Duodenal mucosa (tissue), 2 donors: ENCODE results near the gene NPHP1.

ENCODE experiments used
- H3K27ac ChIP-seq: one replicate; pipeline ENCODE4 v1.7.0; 2013; ENCODE audit warnings: low read depth, low read length
- H3K27me3 ChIP-seq, 2 donors: one replicate each; pipeline ENCODE4 v1.7.0; 2013; ENCODE audit warnings: low read length in 2 of 2, control low read depth in 1 of 2; ENCODE audit not compliant: insufficient read depth in 2 of 2, control insufficient read depth in 1 of 2
- H3K36me3 ChIP-seq, 2 donors: one replicate each; pipeline ENCODE4 v1.7.0; 2013; ENCODE audit warnings: low read length in 2 of 2, control low read depth in 1 of 2; ENCODE audit not compliant: insufficient read depth in 2 of 2, control insufficient read depth in 1 of 2
- H3K4me1 ChIP-seq, 2 donors: one replicate each; pipeline ENCODE4 v1.7.0; 2013; ENCODE audit warnings: low read length in 2 of 2, control low read depth in 1 of 2; ENCODE audit not compliant: insufficient read depth in 2 of 2, control insufficient read depth in 1 of 2
- H3K4me3 ChIP-seq, 2 donors: one replicate each; pipeline ENCODE4 v1.7.0; 2013; ENCODE audit warnings: low read length in 2 of 2, low read depth in 1 of 2
- H3K9ac ChIP-seq, 2 donors: one replicate each; pipeline ENCODE4 v1.7.0; 2013; ENCODE audit warnings: low read length in 2 of 2, low read depth in 1 of 2
- H3K9me3 ChIP-seq, 2 donors: one replicate each; pipeline ENCODE4 v1.7.0; 2013; ENCODE audit warnings: low read length in 2 of 2, control low read depth in 1 of 2; ENCODE audit not compliant: control insufficient read depth in 1 of 2

The NPHP1 gene

DNA sequence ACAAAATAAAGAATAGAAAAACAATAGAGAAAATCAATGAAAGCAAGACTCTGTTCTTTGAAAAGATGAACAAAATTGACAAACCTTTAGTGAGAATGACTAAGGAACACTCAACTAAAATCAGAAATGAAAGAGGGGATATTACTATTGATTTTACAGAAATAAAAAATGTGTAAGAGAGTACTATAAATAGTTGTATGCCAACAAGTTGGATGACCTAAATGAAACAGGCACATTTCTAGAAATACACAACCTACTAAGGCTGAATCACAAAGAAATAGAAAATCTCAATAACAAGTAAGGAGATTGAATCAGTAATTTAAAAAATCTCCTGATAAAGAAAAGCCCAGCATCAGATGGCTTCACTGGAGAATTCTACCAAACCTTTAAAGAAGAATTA, 70.8 kb downstream of the NPHP1 start:
- Histone ChIP-seq H3K4me1 (no peaks in the 10 kb centered on the region), H3K4me3 (no peak overlapping the region), H3K27me3 (no peaks in the 10 kb centered on the region), H3K36me3 (no peaks in the 10 kb centered on the region), H3K27ac (no peak overlapping the region), H3K9ac (no peak overlapping the region), H3K9me3 (peaks cover 0 to 4% of the 10 kb centered on the region in 2 donors)

DNA sequence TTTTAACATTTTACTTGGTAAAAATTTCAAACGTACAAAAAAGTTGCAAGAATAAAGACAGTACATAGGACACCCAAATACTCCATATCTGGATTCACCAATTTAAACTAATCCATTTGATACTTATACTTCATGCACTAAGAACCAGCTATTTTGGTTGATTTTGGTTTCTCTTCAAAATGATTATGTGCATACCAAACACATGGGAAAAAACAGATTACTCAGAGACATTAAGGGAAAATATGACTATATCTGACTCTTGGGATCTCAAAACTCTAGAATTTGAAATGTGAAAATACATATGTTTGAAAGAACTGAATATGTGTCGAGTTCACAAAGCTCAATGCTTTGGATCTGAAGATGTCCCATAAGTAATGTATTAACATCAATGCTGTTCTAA, 73.6 kb downstream of the NPHP1 start:
- Histone ChIP-seq H3K9ac (no peak overlapping the region), H3K4me3 (no peak overlapping the region), H3K4me1 (no peaks in the 10 kb centered on the region), H3K27me3 (no peaks in the 10 kb centered on the region), H3K27ac (no peak overlapping the region), H3K36me3 (no peaks in the 10 kb centered on the region), H3K9me3 (peaks cover 0 to 4% of the 10 kb centered on the region in 2 donors)

DNA sequence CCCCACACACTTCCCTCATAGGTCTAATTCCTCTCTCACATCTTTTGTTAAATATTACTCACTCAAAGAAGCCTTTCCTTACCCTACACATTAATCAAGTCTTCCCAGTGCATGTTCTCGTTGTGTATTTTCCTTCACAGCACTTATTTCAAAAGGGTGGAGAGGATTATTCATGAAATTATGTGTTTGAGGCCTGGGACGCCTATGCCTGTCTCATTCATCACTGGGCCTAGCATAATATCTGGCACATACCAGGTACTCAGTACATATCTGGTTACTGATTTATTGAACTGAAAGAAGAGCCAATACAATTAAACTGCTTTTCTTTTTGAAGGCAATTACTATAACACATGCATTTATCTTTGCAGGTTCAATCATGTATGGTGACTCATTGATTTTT, 74.1 kb downstream of the NPHP1 start:
- no peaks in the 10 kb centered on the region for H3K36me3 ChIP-seq

DNA sequence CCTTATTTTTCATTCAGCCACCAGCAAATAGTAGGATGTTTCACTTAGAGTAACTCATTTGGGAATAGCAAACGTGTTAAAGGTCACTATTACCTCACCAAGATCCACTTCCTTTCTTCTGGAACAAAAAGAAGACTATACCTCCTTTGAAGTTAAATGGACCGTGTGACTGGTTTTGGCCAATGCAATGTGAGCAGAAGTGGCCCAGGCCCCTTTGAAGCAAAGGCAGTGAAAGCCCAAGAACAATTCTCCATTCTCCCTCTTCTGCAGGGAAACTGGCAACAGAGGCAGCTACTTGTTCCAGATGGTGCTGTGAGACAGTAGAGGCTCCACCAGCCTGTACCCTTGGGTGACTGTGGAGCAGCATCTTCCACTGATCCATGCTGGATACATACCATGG, 77.9 kb downstream of the NPHP1 start:
- Histone ChIP-seq H3K9ac (no peak overlapping the region), H3K4me3 (no peak overlapping the region), H3K27me3 (no peaks in the 10 kb centered on the region), H3K36me3 (no peaks in the 10 kb centered on the region), H3K27ac (no peak overlapping the region), H3K9me3 (no peaks in the 10 kb centered on the region), H3K4me1 (no peaks in the 10 kb centered on the region)

More for the DNA sequence above, 74.1 kb downstream of the NPHP1 start:
- Histone ChIP-seq H3K27ac (no peak overlapping the region), H3K4me1 (no peaks in the 10 kb centered on the region), H3K9me3 (peaks cover 0 to 4% of the 10 kb centered on the region in 2 donors), H3K9ac (no peak overlapping the region), H3K4me3 (no peak overlapping the region), H3K27me3 (no peaks in the 10 kb centered on the region)

GRCh38 chr2:110126086-110126773, 78.6 kb downstream of the NPHP1 start:
- Histone ChIP-seq H3K9me3 (no peaks in the 10 kb centered on the region), H3K9ac (no peak overlapping the region), H3K27me3 (no peaks in the 10 kb centered on the region), H3K4me3 (no peak overlapping the region), H3K36me3 (no peaks in the 10 kb centered on the region), H3K4me1 (no peaks in the 10 kb centered on the region), H3K27ac (no peak overlapping the region)

DNA sequence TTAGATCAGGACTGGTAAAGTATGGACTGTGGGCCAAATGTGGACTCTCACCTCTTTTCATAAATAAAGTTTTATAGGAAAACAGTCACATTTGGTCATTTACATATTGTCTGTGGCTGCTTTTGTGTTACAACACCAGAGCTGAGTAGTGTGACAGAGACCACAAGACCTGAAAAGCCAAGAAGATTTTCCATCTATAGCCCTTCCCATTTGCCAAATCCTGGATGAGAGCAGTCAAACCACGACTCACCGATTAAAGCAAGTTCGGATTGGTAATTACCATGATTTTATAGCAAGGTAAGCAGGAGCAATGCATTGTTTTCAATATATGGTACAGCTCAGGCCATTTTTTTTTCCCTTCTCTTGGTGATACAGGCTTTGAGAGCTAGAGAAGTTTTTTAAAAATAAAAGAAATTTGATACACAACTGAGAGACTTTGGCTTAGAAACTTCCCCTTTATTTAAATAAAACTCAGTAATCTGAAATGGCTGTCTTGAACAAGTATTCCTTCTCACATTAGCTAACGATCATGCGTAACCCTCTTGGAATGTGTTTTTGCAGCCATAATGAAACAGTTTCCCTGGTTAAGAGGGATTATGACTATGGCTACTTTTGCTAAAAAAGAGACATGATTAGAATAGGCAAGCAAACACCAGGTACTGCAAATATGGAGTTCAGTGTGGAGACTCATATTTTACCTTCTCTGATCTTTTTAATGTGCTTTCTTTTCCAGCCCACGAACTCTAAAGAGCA, 79.7 kb downstream of the NPHP1 start:
- no peaks in the 10 kb centered on the region for H3K27me3 ChIP-seq
- peaks cover 2 to 7% of the 10 kb centered on the region in 2 donors for H3K4me1 ChIP-seq
- no peak overlapping the region for H3K4me3 ChIP-seq
- no peak overlapping the region for H3K9ac ChIP-seq
- no peak overlapping the region for H3K27ac ChIP-seq
- no peaks in the 10 kb centered on the region for H3K9me3 ChIP-seq
- H3K36me3 ChIP-seq, result no peaks in the 10 kb centered on the region

DNA sequence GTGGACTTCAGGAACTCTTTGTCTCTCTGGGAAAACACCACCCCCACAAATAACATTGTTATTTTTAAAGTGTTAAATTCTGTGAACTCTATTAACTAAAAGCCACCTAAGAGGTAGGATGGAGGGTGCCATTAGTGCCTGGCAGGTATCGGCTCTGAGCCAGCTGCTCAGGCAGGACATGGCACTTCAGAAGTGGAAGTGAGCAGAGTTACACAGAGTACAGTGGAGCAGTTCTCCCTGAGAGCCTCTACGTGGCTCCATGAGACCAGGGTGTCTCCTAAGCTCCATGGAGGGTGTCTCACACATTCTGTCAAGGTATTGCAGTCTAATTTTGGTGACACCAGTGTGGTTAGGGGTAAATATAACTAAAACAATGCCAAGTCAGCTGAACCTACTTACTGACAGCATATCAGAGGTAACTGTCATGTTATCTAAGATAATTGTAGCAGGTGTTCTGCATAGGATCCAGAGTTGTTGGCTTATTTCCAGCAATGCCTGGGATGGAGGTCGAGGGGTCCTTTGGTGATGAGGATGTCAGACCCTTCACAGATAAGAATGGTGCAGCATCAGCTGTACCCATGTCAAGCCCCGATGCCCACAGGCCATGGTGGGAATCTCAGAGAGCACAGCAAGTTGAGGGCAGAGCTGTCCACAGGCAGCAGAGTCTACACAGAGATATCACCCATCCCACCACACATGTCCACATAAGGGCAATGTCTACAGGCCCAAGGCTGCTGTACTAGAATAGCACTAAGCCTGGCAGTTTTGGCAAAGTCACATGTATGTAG, 80.6 kb downstream of the NPHP1 start:
- Histone ChIP-seq H3K9ac (no peak overlapping the region), H3K4me3 (no peak overlapping the region), H3K27ac (no peak overlapping the region), H3K36me3 (no peaks in the 10 kb centered on the region), H3K27me3 (no peaks in the 10 kb centered on the region), H3K4me1 (peaks cover 11% of the 10 kb centered on the region in 2 donors), H3K9me3 (no peaks in the 10 kb centered on the region)

- H3K4me1 ChIP-seq, result peaks cover 16 to 17% of the 10 kb centered on the region in 2 donors
- H3K4me3 ChIP-seq, result no peak overlapping the region
- H3K9me3 ChIP-seq, result no peaks in the 10 kb centered on the region
- no peak overlapping the region for H3K27ac ChIP-seq
- H3K27me3 ChIP-seq, result peaks cover 0 to 4% of the 10 kb centered on the region in 2 donors
- no peak overlapping the region for H3K9ac ChIP-seq
- H3K36me3 ChIP-seq, result no peaks in the 10 kb centered on the region
Observed at GRCh38 chr2:110121592-110121991, 83.2 kb downstream of the NPHP1 start.

DNA sequence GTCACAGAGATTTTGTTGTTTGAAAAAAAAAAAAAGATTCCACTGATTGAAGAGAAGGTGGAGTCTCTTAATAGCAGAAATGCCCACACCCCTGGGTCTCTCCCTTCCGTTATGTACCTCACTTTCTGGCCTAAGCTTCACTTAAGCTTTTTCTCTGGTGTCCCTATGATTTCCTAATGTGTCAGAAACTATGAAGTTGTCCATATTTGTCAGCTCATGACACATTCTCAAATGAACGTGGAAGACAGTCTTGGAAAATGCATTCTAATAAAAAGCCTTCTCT, 83.8 kb downstream of the NPHP1 start:
- Histone ChIP-seq H3K9me3 (no peaks in the 10 kb centered on the region), H3K27me3 (peaks cover 3 to 5% of the 10 kb centered on the region in 2 donors), H3K36me3 (no peaks in the 10 kb centered on the region), H3K9ac (no peak overlapping the region), H3K27ac (no peak overlapping the region), H3K4me3 (no peak overlapping the region), H3K4me1 (peaks cover 22% of the 10 kb centered on the region in 2 donors)
